ENCODE results near the gene KCNQ1.
A peak's percentile ranks its signal among the peaks of the same experiment; 100 is the strongest.

The KCNQ1 gene

GRCh38 chr11:2892967-2893528 lies 448.2 kb downstream of the KCNQ1 start:
- DNase-seq (ENCODE audit: low read depth, low spot score) = no peak

GRCh38 chr11:2893935-2894334 lies 449.1 kb downstream of the KCNQ1 start:
- DNase-seq (ENCODE audit: low read depth, low spot score) = no peak

GRCh38 chr11:2896047-2896446 lies 451.2 kb downstream of the KCNQ1 start:
- no peak for DNase-seq (ENCODE audit: low read depth, low spot score)

GRCh38 chr11:2897048-2897447 lies 452.2 kb downstream of the KCNQ1 start:
- no peak for DNase-seq (ENCODE audit: low read depth, low spot score)

- DNase-seq (ENCODE audit: low read depth, low spot score) = peak; percentile 23
These were observed 453.7 kb downstream of the KCNQ1 start for GRCh38 chr11:2898366-2899079.

Data from activated naive CD8-positive, alpha-beta T cell treated with anti-CD3 and anti-CD28 coated beads, Interleukin-2, amount 50 U/mL, for 16 hours (primary cell).